Activated T-cell treated with anti-CD3 and anti-CD28 coated beads for 24 hours (primary cell): Measurements from ENCODE around the gene KBTBD3.
"Not testable (repeated sequence)": the region's sequence is repeated elsewhere in the genome, so short reads cannot be mapped to it uniquely, and the experiment has no call there.

Experiments
- DNase-seq: peaks from one replicate; pipeline ENCODE4 v3.0.0-alpha.2; 2020; ENCODE audit warnings: low read depth

KBTBD3 gene

DNA sequence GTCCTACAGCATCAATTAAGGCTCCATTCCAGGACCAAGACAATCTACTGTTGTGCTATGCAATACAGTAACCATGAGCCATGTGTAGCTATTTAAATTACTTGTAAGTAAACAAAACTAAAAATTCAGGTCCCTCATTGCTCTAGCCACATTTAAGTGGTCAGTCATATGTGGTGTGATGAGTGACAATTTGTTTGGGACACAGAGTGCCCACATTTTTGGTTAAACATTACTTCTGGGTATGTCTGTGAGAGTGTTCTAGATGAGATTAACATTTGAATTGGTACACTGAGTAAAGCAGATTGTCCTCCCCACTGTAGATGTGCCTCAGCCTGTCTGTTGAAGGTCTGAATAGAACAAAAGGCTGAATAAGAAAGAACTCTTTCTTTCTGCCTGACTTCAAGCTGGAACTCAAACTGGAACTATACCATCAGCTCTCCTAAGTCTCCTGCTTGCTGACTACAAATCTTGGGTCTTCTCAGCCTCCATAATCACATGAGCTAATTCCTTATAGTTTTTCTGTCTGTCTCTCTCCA, 15.8 kb downstream of the KBTBD3 start:
- DNase-seq, result no peak

DNA sequence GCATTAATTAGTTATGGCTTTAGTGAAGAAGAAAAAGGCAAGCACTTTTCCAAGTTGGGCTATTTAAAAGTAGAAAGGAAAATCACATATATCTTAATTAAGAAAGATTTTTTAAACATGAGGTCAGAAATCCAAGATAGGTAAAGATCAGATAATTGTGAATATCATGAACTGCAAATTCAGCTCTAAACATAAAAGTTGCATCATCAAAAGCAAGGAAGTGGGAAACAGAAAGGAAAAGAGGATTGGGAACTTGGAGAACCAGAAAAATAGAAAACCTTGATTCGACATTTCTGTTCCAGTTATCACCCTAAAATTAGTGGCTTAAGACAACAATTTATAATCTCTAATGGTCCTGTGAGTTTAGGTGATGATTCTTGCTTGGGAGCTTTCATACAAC, 17.5 kb downstream of the KBTBD3 start:
- no peak for DNase-seq

DNA sequence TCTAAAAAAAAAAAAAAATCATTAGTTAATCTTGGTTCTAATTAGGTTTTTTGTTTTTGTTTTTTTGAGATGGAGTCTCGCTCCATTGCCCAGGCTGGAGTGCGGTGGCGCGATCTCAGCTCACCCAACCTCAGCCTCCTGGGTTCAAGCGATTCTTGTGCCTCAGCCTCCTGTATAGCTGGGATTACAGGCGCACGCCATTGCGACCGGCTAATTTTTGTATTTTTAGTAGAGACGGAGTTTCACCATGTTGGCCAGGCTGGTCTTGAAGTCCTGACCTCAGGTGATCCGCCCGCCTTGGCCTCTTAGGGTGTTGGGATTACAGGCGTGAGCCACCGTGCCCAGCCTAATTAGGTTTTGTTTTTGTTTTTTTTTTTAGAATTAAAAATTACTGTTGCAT, 18.8 kb downstream of the KBTBD3 start:
- DNase-seq, result not testable (repeated sequence)

DNA sequence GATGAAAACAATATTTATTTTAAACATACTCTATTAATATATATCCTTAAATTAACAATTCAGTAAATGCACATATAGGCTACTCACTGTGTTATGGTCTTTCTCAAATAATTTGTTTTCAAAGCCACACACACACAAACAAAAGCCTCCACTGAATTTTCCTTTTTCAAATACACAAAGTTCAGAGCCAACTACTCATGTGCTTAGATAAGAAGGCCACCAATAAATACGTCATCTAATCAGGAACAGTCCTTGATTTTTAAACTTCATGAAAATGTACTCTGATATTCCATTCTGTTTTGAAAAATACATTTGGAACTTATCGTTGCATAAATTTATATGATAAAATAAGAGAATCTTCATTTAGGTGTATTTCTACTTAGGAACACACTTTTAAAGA, 26.0 kb downstream of the KBTBD3 start:
- DNase-seq, result no peak

DNA sequence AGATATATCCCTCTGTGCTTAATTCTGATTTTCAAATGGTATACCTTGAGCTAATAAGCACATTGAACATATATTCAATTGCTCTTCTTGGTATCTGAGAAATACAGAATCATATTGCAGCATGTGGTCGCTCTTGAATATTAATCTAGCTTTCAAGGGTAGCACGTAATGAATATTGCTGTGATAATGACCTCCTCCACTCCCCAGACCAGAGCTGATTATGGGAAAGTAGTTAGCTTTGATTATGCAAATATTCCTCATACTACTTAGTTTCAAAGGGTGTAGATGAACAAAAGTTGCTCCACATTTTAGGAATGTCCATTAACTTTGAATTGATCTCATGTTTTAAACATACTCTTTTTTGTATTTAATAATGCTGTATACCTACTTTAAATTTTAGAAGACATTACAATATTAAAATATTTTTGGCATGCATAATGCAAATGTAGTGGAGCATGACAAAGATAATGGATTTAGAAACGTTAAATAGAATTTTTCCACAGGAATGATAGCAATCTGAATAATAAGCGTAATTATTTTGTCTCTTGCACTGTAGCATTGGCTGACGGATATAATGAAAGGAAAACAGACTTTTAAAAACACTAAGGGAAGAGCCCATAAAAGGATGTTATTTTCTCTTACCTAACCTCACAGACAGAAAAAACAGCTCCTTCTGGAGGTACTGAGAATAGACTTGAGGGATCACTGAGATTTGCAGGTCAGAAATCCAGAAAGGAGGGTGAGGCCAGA, 27.2 kb downstream of the KBTBD3 start:
- DNase-seq, result no peak

DNA sequence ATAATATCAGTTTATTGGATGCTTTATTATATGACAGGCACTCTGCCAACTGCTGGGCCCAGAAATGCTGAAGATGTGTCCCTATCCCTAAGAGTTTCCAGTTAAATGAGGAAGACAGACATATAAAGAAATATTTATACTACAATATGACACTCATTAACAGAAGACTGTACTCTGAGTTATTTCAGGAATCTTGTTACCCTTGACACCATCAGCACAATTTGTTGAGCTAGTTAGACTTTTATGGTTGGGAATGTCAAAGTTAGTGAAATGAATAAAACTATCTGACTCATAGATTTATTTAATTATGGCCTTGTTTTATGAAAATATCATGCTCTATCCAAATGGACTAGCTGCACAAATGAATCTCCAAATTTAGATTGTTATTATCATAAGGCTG, 29.5 kb downstream of the KBTBD3 start:
- DNase-seq, result no peak

DNA sequence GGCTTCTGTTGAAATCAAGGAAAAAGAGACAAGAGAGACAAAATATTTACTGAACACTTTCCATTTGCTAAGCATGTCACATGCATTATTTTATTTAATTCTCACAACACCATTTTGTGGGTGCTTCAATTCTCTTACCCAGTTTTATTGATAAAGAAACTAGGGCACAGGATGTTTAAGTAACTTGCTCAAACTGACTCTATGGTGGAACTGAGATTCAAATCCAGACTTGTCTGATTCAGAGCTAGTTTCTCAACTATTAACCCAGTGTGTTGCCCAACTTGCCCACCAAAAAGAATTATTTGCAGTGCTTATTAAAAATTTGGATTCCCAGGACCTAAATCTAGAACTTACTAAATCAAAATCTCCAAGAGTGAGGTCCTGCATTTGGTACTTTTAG, 33.6 kb downstream of the KBTBD3 start:
- no peak for DNase-seq

DNA sequence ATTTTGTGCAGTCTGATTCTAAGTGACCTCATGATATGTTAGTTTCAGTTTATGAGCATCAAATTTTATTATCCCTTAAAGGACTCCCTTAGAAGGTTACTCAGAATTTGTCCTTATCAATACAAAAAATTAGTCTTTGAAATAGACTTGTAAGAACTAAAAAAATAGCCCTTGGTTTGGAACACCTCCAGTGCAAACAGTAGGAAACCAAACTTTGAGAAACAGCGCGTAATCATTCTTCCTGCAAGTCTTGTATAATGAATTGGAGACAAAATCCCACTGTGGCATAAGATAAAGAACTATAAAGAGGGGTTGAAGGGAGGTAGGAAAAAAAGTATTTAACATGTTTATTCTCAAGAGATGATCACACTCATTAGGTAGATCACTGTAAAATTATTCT, 44.3 kb downstream of the KBTBD3 start:
- no peak for DNase-seq

DNA sequence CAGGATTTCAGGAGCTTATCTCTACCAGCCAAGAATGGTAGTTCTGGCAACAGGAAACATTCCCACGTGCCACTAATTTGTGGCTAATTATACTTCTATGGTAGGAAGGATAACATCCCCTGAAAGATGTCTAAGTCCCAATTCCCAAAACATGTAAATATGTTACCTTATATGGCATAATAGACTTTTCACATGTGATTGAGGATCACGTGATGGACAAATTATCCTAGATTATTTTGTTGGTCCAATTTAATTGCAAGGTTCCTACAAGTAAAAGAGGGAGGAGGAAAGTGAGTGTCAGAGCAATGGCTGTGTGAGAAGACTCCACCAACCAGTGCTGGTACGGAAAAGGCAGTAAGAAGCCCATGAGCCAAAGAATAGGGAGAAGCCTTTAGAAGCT, 45.2 kb downstream of the KBTBD3 start:
- no peak for DNase-seq

DNA sequence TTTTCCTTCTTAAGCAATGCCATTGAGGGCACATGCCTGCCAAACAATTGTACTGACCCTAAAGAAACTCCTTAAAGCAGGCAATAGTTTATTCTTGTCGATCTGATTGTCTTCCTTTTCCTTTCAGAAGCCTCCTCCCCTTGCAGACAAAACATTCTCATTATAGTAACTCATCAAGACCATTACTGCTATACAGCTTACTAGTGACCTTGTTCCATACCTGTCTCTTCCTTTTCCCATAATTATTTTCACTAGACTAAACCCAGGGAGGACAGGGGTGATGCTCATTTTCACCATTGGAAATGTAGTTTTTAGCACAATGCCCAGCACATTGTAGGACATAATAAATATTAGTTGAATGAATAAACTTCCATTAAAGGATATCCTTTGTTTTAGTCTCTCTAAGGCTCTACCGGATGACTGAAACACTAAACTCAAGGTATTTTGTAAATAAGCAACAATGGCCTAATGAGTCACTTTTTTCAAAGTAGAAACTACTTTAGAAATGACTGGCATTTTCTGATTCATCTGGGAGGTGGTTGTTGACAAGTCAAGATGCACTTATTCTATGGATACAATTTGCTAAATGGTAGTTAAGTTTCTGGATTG, 45.8 kb downstream of the KBTBD3 start:
- no peak for DNase-seq

DNA sequence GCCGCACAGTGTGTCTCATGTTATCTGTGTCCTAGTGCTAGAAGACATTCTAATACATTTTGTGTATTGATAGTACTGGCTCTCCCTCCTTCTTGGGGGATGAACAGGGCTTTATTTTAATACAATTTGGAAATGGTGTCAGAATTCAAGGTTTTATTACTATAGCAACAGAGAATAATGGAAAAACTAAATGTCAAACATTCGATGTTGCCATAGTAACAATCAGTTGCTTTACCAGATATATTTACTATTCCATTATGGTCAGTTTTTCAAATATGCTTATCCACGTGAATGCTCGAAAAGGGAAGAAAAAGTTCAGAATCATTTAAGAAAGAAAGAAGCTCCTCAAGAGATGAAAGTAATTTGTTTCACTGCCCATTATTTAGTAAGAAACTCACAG, 46.5 kb downstream of the KBTBD3 start:
- DNase-seq, result no peak

DNA sequence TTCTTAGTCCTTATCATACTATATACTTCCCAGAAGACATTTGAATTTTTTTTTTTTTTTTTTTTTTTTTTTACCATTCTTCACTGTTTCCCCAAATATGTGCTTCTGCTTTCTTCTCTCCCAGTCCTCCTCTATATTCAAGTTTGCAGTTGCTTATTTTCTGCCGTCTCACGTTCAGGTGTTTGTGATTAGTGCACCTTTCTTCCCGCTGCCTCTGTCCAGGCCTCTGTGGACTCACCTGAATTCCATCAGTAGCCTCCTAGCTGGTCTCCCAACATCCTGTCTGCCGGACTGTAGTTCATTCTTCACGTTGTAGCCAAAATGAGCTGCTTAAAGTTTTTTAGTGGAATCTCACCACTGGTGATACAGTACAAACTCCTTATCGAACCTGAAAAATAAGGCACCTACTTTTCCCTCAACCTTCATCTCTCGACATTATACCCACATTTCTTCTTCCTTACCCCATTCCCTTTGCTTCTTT, 54.3 kb downstream of the KBTBD3 start:
- DNase-seq, result no peak

DNA sequence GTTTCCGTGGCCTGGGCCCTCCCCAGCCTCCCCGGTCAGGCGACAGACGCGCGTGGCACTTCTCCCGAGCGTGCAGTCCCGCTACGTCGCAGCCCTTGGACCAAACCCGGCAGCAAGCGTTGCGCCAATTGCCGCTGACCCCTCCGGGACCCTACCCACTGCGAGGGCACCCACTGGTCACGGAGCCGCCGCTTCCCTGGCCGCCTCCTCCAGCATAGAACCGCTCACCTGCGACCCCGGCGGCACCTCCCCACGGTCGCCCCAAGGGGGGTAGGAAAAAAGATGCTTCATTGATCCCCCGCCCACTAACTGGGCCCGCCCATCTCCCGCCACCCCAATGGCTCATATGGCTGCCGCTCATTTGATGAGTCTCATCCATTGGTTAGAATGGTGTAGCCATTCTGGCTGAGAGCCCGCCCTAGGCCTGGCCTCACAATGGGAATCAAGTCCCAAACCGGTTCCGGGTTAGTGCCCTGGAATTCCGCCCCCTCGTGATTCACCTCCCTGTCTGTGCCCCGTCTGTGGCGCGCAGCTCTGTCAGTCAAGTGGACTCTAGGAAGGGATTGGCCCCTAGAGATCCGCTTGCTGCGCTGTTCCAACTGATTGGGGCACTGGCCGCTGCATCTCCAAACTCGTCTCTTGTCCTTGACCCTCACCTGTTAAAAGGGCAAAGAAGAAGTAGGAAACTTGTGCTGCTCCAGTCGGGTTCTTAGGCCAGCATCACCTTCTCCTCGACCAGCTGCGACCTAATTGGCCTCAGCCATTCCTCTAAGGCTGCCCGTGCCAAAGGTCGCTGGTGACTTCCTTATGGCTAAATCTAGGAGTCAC, 55.0 kb downstream of the KBTBD3 start, which contains the start of gene MSANTD4:
Gene MSANTD4, minus strand, starts transcription at position 274 of the 828 bp plus-strand sequence. CDS start 11,323 bp downstream, outside the sequence.
- peak; percentile 95 for DNase-seq

DNA sequence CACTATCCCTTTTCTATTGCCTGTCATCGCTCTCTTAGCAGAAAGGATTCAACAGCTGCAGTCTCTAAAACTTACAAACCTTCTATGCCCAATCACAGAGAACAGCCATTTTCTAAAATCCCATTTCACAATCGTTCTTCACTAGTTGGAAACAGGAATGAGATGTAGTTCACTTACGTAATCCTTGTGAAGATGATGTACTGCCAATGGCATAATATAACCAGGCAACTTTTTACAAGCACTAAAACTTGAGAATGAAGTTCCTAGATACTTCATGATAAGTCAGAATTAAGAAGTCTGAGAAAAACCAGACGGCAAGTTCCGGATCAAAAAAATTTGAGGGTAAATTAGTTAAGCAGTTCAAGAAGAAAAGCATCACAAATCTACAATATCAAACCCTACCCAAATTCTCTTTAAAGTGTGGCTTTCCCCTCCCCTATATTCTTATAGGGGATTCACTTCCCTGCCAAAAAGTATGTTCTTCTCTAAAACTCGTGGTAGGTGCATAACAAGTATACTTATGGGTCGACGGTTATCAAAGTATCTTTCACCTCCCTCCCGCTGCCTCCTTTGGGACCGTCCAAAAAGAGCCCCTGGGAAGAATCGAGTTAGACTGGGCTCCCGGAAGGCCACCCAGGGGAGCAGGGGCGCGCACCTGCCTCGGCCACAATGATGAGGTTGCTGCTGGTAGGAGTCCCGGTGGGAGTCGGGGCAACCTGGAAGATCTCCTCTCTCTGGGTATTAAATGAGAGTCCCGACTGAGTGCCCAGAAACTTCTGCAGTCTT, 55.8 kb downstream of the KBTBD3 start:
- DNase-seq, result no peak

DNA sequence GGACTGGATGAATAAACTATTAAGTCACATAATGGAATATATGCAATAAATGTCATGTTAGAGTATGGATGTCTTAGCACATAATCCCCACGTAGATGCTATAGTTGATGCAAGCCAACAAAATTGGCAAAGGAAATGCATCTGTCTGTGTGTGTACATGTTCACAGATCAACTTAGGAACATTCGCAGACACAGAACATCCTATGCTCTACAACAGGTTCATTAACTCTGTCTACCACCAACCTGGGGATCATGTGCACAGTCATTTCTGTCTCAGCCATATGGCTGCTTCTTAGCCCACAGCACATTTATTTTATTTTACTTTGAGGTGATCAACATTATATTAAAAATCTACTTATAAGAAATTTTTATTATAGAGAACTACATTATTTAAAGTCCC, 60.1 kb downstream of the KBTBD3 start:
- DNase-seq, result no peak

DNA sequence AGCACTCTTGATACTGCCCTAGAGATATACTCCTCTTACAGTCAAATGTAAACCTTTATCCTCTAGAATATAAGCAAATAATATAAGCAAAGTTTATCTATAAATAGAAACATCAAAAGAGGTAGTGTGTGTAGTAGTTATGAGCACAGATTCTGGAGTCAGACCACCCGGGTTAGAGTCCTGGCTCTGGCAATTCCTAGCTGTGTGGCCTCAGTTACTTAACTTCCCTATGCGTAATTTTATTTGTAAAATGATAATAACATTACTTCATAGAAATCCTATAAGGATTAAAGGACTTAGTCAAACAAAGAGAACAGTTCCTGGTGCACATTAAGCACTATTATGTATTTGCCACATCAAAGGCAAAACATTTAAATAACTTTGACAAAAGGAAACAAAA, 62.1 kb downstream of the KBTBD3 start:
- DNase-seq, result no peak

DNA sequence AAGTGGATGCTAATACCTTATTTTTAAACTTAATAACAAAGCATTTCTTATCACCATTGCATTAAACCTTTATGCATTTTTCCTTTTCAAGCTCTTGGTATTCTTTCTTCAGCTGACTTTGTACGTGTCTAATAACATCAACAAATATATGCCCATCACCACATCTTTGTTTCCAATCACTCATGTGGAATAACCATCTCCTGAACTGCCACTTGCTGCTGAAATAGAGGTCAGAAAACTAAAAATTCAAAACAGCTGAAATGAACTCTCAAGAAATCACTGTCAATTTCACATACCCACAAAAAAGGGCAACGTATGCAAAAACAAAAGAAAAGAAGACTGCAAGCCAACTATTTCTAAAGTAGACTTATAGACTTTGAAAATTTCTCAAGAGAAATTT, 62.5 kb downstream of the KBTBD3 start:
- DNase-seq, result no peak

DNA sequence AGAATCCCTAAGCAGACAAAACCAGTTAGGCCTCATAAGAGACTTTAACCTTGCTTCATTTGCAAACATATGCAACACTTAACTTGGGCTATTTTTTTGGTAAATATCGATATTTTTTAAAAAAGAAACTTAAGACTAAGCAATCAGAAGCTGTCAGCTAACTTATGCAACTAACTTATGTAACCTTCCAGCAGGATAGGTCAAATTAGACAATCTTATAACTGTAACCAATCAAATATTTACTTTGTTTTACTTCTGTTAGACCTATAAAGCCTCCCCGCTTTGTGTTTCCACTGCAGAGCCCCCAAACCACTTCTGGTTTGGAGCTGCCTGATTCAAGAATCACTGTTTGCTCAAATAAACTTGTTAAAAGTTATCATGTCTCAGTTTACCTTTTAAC, 63.1 kb downstream of the KBTBD3 start:
- DNase-seq, result no peak

DNA sequence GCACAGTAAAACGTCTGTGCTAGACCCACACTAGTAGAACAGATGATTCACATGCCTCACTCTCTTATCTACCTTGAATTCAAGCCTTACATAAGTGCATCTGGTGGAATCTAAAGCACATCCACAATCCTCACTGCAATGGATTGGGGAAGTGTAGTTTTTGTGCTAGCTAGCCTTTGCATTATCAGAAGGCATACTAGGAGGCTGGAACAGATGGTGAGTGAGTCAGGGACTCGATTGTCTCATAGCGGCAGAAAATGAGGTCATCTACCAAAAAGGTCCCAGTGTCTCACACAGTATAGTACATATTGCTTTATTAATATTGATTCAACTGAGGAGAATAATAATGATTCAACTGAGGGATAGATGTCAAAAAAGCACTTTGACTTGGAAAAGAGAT, 64.4 kb downstream of the KBTBD3 start:
- no peak for DNase-seq

DNA sequence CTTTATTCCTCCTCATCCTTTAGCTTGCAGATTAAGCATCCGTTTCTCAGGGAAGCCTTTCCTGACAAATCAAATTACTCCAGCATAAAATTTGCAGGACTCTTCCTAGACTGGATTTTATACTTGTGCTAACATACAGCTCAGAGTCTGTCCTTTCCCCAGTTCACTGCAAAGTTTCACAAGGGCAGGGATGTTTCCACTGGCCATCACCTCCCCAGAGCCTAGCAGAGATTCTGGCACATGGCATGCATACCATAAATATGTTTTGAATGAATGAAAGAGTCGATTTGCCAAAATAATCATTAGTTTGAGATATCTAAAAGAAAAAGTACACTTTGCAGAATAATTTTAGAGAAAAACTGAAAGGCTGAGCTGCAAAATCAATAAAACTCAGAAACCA, 65.7 kb downstream of the KBTBD3 start:
- DNase-seq, result no peak

DNA sequence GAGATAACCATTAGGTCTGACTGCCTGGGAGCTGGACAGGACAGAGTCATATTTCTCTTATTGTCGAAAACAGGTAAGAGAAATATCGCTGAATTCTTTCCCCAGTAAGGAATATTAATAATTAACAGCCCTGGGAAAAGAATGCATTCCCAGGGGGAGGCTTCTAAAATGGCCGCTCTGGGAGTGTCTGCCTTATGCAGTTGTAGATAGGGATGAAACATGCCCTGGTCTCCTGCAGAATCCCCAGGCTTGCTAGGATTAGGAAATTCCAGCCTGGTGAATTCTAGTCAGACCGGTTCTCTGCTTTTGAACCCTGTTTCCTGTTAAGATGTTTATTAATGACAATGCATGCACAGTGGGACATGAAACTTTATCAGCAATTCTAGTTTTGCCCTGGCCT, 74.1 kb downstream of the KBTBD3 start:
- not testable (repeated sequence) for DNase-seq
